Upper lobe of right lung (tissue), 1 donor: ENCODE measurements around the gene SYNE1. TPM values are rescaled to one million over a fixed set of nuclear protein-coding genes. Genes with fewer than 3 reads are reported as not detected.
"Not testable (repeated sequence)": the region's sequence is repeated elsewhere in the genome, so short reads cannot be mapped to it uniquely, and the experiment has no call there.

ENCODE experiments used
- ATAC-seq: fragments of 200-7000 bp; cut with Tn5 transposase; one replicate; pipeline ENCODE4 v1.9.1; 2020; ENCODE audit warnings: mild to moderate bottlenecking, moderate library complexity
- DNase-seq: peaks from one replicate; pipeline ENCODE4 v3.0.0-alpha.2; 2020
- H3K27ac ChIP-seq: fragments of 200-600 bp; one replicate; pipeline ENCODE4 v1.8.0; 2022
- H3K27me3 ChIP-seq: fragments of 200-600 bp; one replicate; pipeline ENCODE4 v1.8.0; 2022; ENCODE audit warnings: mild to moderate bottlenecking
- H3K36me3 ChIP-seq: fragments of 200-600 bp; one replicate; pipeline ENCODE4 v1.8.0; 2022
- H3K4me1 ChIP-seq: fragments of 200-600 bp; one replicate; pipeline ENCODE4 v1.8.0; 2022
- H3K4me3 ChIP-seq: fragments of 200-600 bp; one replicate; pipeline ENCODE4 v1.8.0; 2022; ENCODE audit warnings: mild to moderate bottlenecking
- H3K9me3 ChIP-seq: fragments of 200-600 bp; one replicate; pipeline ENCODE4 v1.8.0; 2022
- CTCF ChIP-seq: fragments of 200-600 bp; IDR thresholded peaks from one replicate; pipeline ENCODE4 v1.8.0; 2022; ENCODE audit warnings: antibody characterized with exemption
- intact Hi-C: fragments of 100-400 bp; cut with DNase I; formaldehyde crosslinking; loops from one replicate; pipeline ENCODE4 v1.11.0; 2022
- total RNA-seq: library from RNA; stranded (reverse); fragmentation: NEBNext Ultra II Directional; extraction: Animal tissue kit (Norgen Biotek cat#: 25700); gene quantifications from one replicate; pipeline ENCODE4 v1.2.1, GENCODE V29; 2021
- donor health status: DM: no; HTN: yes; CAD: no; lungs with severe emphysema.

Gene SYNE1
- total RNA-seq, 1 donor from 2014 or later = 168 TPM

GRCh38 chr6:152426276-152426675 is 210.9 kb downstream of the SYNE1 start:
- ATAC-seq (peak; percentile 74), DNase-seq (no peak)
- no peak for TF ChIP-seq CTCF
- Histone ChIP-seq H3K27me3 (no peaks in the 10 kb centered on the region), H3K4me3 (no peak overlapping the region), H3K27ac (no peak overlapping the region), H3K36me3 (no peaks in the 10 kb centered on the region), H3K4me1 (no peaks in the 10 kb centered on the region), H3K9me3 (no peaks in the 10 kb centered on the region)
- intact Hi-C loops = no loop called here

GRCh38 chr6:152423216-152424103 is 213.7 kb downstream of the SYNE1 start:
- intact Hi-C loops = no loop called here
- ATAC-seq = peak; percentile 53
- DNase-seq = no peak
- H3K9me3 ChIP-seq = no peaks in the 10 kb centered on the region
- no peak overlapping the region for H3K4me3 ChIP-seq
- no peaks in the 10 kb centered on the region for H3K36me3 ChIP-seq
- H3K27me3 ChIP-seq = no peaks in the 10 kb centered on the region
- TF ChIP-seq CTCF = no peak
- no peak overlapping the region for H3K27ac ChIP-seq
- no peaks in the 10 kb centered on the region for H3K4me1 ChIP-seq

GRCh38 chr6:152421496-152421895 is 215.7 kb downstream of the SYNE1 start:
- DNase-seq, H3K9me3 ChIP-seq, intact Hi-C loops: not testable (repeated sequence)

DNA sequence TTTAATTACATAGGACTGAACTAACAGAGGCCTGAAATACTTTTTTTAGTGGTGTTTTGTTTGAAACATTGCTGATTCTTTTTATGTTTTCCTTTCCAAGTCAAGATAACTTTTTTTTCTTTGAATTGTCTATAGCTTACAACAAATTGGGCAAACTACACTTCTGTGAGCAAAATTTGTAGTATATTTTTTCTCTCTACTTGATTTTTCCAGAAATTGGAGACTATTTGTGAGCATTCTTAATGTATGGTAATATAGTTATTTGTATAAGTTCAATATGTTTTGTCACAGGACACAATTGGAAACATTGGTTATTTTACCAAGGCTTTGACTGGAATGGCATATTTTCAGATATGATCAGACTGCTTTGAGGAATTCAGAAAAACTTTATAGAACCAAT is 216.5 kb downstream of the SYNE1 start:
- H3K9me3 ChIP-seq = no peaks in the 10 kb centered on the region
- TF ChIP-seq CTCF = no peak

More at GRCh38 chr6:152421496-152421895, 215.7 kb downstream of the SYNE1 start:
- H3K4me3 ChIP-seq, H3K4me1 ChIP-seq, H3K36me3 ChIP-seq, H3K27me3 ChIP-seq, H3K27ac ChIP-seq, ATAC-seq: not testable (repeated sequence)

GRCh38 chr6:152418551-152418950 is 218.6 kb downstream of the SYNE1 start:
- DNase-seq (no peak), ATAC-seq (no peak)
- intact Hi-C loops = no loop called here
- no peak overlapping the region for H3K4me3 ChIP-seq
- no peaks in the 10 kb centered on the region for H3K27me3 ChIP-seq
- H3K27ac ChIP-seq = no peak overlapping the region
- H3K4me1 ChIP-seq = no peaks in the 10 kb centered on the region
- TF ChIP-seq CTCF = no peak
- H3K9me3 ChIP-seq = no peaks in the 10 kb centered on the region
- no peaks in the 10 kb centered on the region for H3K36me3 ChIP-seq

More for the DNA sequence above, 216.5 kb downstream of the SYNE1 start:
- Histone ChIP-seq H3K4me1 (no peaks in the 10 kb centered on the region), H3K27me3 (no peaks in the 10 kb centered on the region), H3K27ac (no peak overlapping the region), H3K36me3 (no peaks in the 10 kb centered on the region), H3K4me3 (no peak overlapping the region)
- ATAC-seq (no peak), DNase-seq (no peak)
- intact Hi-C loops = no loop called here

- H3K9me3 ChIP-seq = no peaks in the 10 kb centered on the region
- ATAC-seq = no peak
- no peak for DNase-seq
- no peaks in the 10 kb centered on the region for H3K4me1 ChIP-seq
- no peak for TF ChIP-seq CTCF
- no peaks in the 10 kb centered on the region for H3K27me3 ChIP-seq
- no peaks in the 10 kb centered on the region for H3K36me3 ChIP-seq
- intact Hi-C loops = no loop called here
- no peak overlapping the region for H3K4me3 ChIP-seq
- H3K27ac ChIP-seq = no peak overlapping the region
Observed at GRCh38 chr6:152416652-152417051, 220.5 kb downstream of the SYNE1 start.
